WTC11 (cell line): ENCODE measurements around the gene CARMIL1. TPM values are rescaled to one million over a fixed set of nuclear protein-coding genes. Genes with fewer than 3 reads are reported as not detected.

ENCODE experiments used
- ATAC-seq: fragments of 200-7000 bp; cut with Tn5 transposase; 2 replicates; pipeline ENCODE4 v1.10.0; 2021; ENCODE audit warnings: mild to moderate bottlenecking, moderate library complexity
- CTCF ChIA-PET: fragments of 300-600 bp; sonication (Branson Sonifier 250); formaldehyde crosslinking; loops from one replicate; lab custom pipeline; 2021; ENCODE audit warnings: antibody characterized with exemption; lab: Charles Lee
- POLR2A ChIA-PET: fragments of 350-600 bp; sonication (Branson Sonifier 250); formaldehyde crosslinking; loops from one replicate; lab custom pipeline; 2021; ENCODE audit warnings: antibody characterized with exemption; lab: Charles Lee
- DNase-seq: peaks from one replicate; pipeline ENCODE4 v3.0.0; 2021; ENCODE audit warnings: low spot score
- H3K27ac Mint-ChIP-seq: 2 replicates; pipeline ENCODE4 v1.8.0; 2021; ENCODE audit warnings: mixed read lengths
- H3K27me3 Mint-ChIP-seq: 2 replicates; pipeline ENCODE4 v1.8.0; 2021; ENCODE audit warnings: low read depth, mild to moderate bottlenecking, moderate library complexity, mixed read lengths
- H3K36me3 Mint-ChIP-seq: 2 replicates; pipeline ENCODE4 v1.8.0; 2021; ENCODE audit warnings: mixed read lengths
- H3K4me1 Mint-ChIP-seq: 2 replicates; pipeline ENCODE4 v1.8.0; 2022; ENCODE audit warnings: mixed read lengths
- H3K4me3 Mint-ChIP-seq: 2 replicates; pipeline ENCODE4 v1.8.0; 2021; ENCODE audit warnings: mild to moderate bottlenecking, moderate library complexity, mixed read lengths
- H3K9me3 Mint-ChIP-seq: 2 replicates; pipeline ENCODE4 v1.8.0; 2021; ENCODE audit warnings: mixed read lengths
- CBFB ChIP-seq: sonication (generic); formaldehyde crosslinking; IDR thresholded peaks from 2 replicates; pipeline ENCODE4 v1.8.1; 2022; ENCODE audit warnings: mild to moderate bottlenecking, low read depth, missing genetic modification reagents
- CREB1 ChIP-seq: sonication (generic); formaldehyde crosslinking; IDR thresholded peaks from 2 replicates; pipeline ENCODE4 v1.8.0; 2023; ENCODE audit warnings: mild to moderate bottlenecking, missing genetic modification reagents
- FOXK1 ChIP-seq: sonication (generic); formaldehyde crosslinking; IDR thresholded peaks from 2 replicates; pipeline ENCODE4 v1.8.0; 2022; ENCODE audit warnings: mild to moderate bottlenecking, moderate library complexity, missing genetic modification reagents
- GABPB1 ChIP-seq: sonication (generic); formaldehyde crosslinking; IDR thresholded peaks from 2 replicates; pipeline ENCODE4 v1.8.1; 2023; ENCODE audit warnings: mild to moderate bottlenecking, missing genetic modification reagents
- HMGA2 ChIP-seq: fragments of 250-450 bp; sonication (Bioruptor Pico); IDR thresholded peaks from 2 replicates; pipeline ENCODE4 v1.4.0; 2021; ENCODE audit warnings: mild to moderate bottlenecking, moderate library complexity
- HMGXB4 ChIP-seq: sonication (generic); formaldehyde crosslinking; IDR thresholded peaks from 2 replicates; pipeline ENCODE4 v1.8.1; 2023; ENCODE audit warnings: mild to moderate bottlenecking, moderate library complexity, missing genetic modification reagents
- KAT7 ChIP-seq: sonication (generic); formaldehyde crosslinking; IDR thresholded peaks from 2 replicates; pipeline ENCODE4 v1.8.1; 2023; ENCODE audit warnings: missing genetic modification reagents, mild to moderate bottlenecking, borderline replicate concordance
- NFATC4 ChIP-seq: fragments of 250-450 bp; sonication (Bioruptor Pico); IDR thresholded peaks from 2 replicates; pipeline ENCODE4 v1.9.0; 2021; ENCODE audit warnings: mild to moderate bottlenecking
- NR1H2 ChIP-seq: sonication (generic); formaldehyde crosslinking; IDR thresholded peaks from 2 replicates; pipeline ENCODE4 v1.9.0; 2021; ENCODE audit warnings: mild to moderate bottlenecking, moderate library complexity, missing genetic modification reagents
- PRDM15 ChIP-seq: sonication (generic); formaldehyde crosslinking; IDR thresholded peaks from 2 replicates; pipeline ENCODE4 v1.8.0; 2022; ENCODE audit warnings: missing genetic modification reagents
- SOX15 ChIP-seq: fragments of 250-450 bp; sonication (Bioruptor Pico); IDR thresholded peaks from 2 replicates; pipeline ENCODE4 v1.9.0; 2021; ENCODE audit warnings: mild to moderate bottlenecking
- TCF7 ChIP-seq: sonication (generic); formaldehyde crosslinking; IDR thresholded peaks from 2 replicates; pipeline ENCODE4 v1.8.0; 2022; ENCODE audit warnings: mild to moderate bottlenecking, low read depth, missing genetic modification reagents, moderate library complexity
- ZNF121 ChIP-seq: sonication (generic); formaldehyde crosslinking; IDR thresholded peaks from 2 replicates; pipeline ENCODE4 v1.8.0; 2023; ENCODE audit warnings: missing genetic modification reagents
- total RNA-seq: library from RNA; stranded (reverse); gene quantifications from 3 replicates; pipeline ENCODE4 v1.2.3, GENCODE V29; 2021
- TF ChIP-seq, protein P1 (sequence below): sonication (generic); formaldehyde crosslinking; IDR thresholded peaks from 2 replicates; pipeline ENCODE4 v1.8.1; 2022; ENCODE audit warnings: low read depth, missing genetic modification reagents, borderline replicate concordance
- TF ChIP-seq, protein P2 (sequence below): sonication (generic); formaldehyde crosslinking; IDR thresholded peaks from 2 replicates; pipeline ENCODE4 v1.8.1; 2022; ENCODE audit warnings: low read depth, mild to moderate bottlenecking, moderate library complexity, missing genetic modification reagents, borderline replicate concordance
- TF ChIP-seq, protein P3 (sequence below): sonication (generic); formaldehyde crosslinking; IDR thresholded peaks from 2 replicates; pipeline ENCODE4 v1.8.0; 2023; ENCODE audit warnings: mild to moderate bottlenecking, missing genetic modification reagents
- TF ChIP-seq, protein P4 (sequence below): sonication (generic); formaldehyde crosslinking; IDR thresholded peaks from 2 replicates; pipeline ENCODE4 v1.8.1; 2022; ENCODE audit warnings: mild to moderate bottlenecking, missing genetic modification reagents, moderate library complexity, borderline replicate concordance
- TF ChIP-seq, protein P5 (sequence below): sonication (generic); formaldehyde crosslinking; IDR thresholded peaks from 2 replicates; pipeline ENCODE4 v1.8.1; 2023; ENCODE audit warnings: mild to moderate bottlenecking, missing genetic modification reagents

CARMIL1 gene
- total RNA-seq, 1 experiment from 2014 or later, result 36.2 TPM

DNA sequence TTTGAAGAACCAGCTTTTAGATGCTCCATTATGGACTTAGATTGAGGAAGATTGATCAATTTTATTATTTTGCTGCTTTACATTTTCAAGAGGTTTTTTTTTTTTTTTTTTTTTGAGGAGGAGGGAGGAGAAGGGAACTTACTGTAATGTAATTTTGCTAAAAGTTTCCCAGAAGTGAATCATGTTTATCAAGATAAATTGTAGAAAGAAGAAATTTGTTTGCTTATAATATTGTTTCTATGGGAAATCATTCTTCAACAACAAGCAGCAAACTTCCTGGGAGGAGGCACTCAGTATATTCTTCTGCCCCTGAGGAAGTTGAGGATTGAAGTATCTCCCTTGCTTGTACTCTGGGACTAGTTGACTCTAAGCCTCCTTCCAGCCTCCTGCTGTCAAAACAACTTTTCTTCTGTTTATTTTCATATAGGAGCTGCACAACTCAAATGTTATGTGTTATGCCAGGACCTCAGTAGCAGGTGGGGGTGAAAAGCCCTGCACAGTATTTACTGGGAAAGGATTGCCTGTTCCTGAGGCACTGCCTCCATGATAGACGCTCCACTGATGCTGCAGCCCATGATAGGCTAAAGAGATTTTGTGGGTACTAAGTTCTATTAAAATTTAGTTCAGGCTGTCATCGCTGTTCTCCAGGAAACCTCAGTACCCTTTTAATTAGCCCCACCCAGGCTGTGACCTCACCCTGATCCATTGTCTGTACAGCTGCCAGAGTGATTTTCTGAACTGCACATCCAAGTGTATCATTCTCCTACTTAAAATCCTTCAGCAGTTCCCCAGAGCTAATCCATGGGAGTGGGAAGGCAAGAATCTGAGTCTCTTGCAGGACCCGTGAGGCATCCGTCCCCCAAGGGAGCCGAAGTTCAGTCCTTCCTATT is 51.9 kb downstream of the CARMIL1 start:
- Mint-ChIP-seq H3K4me3 (no peak overlapping the region), H3K36me3 (no peaks in the 10 kb centered on the region), H3K4me1 (peaks cover 72% of the 10 kb centered on the region), H3K9me3 (no peaks in the 10 kb centered on the region), H3K27ac (peak overlapping the region; percentile 35; the same call in 1 of the 2 replicates), H3K27me3 (no peaks in the 10 kb centered on the region)
- ChIA-PET CTCF (interaction anchor here (1.2 to 1.7 kb wide), 2 partner anchors 11 to 66 kb away, joined by 3 read pairs; no protein-coding TSS in a partner anchor), POLR2A (no interaction called here)
- no peak for TF ChIP-seq PRDM15 (CRISPR knock-in tag)
- TF ChIP-seq, protein P1, sequence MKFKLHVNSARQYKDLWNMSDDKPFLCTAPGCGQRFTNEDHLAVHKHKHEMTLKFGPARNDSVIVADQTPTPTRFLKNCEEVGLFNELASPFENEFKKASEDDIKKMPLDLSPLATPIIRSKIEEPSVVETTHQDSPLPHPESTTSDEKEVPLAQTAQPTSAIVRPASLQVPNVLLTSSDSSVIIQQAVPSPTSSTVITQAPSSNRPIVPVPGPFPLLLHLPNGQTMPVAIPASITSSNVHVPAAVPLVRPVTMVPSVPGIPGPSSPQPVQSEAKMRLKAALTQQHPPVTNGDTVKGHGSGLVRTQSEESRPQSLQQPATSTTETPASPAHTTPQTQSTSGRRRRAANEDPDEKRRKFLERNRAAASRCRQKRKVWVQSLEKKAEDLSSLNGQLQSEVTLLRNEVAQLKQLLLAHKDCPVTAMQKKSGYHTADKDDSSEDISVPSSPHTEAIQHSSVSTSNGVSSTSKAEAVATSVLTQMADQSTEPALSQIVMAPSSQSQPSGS (CRISPR knock-in tag), result no peak
- TF ChIP-seq, protein P2, sequence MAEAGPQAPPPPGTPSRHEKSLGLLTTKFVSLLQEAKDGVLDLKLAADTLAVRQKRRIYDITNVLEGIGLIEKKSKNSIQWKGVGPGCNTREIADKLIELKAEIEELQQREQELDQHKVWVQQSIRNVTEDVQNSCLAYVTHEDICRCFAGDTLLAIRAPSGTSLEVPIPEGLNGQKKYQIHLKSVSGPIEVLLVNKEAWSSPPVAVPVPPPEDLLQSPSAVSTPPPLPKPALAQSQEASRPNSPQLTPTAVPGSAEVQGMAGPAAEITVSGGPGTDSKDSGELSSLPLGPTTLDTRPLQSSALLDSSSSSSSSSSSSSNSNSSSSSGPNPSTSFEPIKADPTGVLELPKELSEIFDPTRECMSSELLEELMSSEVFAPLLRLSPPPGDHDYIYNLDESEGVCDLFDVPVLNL, result no peak
- TF ChIP-seq, protein P3, sequence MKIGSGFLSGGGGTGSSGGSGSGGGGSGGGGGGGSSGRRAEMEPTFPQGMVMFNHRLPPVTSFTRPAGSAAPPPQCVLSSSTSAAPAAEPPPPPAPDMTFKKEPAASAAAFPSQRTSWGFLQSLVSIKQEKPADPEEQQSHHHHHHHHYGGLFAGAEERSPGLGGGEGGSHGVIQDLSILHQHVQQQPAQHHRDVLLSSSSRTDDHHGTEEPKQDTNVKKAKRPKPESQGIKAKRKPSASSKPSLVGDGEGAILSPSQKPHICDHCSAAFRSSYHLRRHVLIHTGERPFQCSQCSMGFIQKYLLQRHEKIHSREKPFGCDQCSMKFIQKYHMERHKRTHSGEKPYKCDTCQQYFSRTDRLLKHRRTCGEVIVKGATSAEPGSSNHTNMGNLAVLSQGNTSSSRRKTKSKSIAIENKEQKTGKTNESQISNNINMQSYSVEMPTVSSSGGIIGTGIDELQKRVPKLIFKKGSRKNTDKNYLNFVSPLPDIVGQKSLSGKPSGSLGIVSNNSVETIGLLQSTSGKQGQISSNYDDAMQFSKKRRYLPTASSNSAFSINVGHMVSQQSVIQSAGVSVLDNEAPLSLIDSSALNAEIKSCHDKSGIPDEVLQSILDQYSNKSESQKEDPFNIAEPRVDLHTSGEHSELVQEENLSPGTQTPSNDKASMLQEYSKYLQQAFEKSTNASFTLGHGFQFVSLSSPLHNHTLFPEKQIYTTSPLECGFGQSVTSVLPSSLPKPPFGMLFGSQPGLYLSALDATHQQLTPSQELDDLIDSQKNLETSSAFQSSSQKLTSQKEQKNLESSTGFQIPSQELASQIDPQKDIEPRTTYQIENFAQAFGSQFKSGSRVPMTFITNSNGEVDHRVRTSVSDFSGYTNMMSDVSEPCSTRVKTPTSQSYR (CRISPR knock-in tag), result no peak
- TF ChIP-seq NR1H2 (CRISPR knock-in tag), result no peak
- no peak for TF ChIP-seq KAT7 (CRISPR knock-in tag)
- no peak for DNase-seq
- ATAC-seq, result 0 out of 2 replicates have a peak, but pooled peaks have one; percentile 12

DNA sequence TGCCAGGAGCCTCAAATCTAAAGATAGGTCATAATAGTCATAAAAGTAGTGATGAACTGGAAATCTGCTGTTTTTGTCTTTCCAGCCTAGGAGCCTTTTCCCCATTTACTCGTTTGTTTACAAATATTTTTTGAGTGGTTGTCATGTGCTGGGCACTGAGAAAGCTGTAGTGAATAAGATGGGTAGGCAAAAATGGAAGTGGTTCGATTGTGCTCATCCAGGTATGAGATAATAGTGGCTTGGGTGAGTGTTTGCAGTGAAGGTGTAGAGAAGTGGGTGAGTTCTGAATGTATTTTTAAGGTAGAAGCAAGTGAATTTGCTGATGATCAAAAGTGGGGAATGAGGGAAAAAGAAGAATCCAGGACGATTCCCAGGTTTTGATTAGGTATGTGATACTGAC is 53.0 kb downstream of the CARMIL1 start:
- H3K4me3 Mint-ChIP-seq, result no peak overlapping the region
- DNase-seq (no peak), ATAC-seq (no peak)
- H3K27me3 Mint-ChIP-seq, result no peaks in the 10 kb centered on the region
- no peaks in the 10 kb centered on the region for H3K36me3 Mint-ChIP-seq
- POLR2A ChIA-PET, result no interaction called here
- H3K4me1 Mint-ChIP-seq, result peaks cover 79% of the 10 kb centered on the region
- CTCF ChIA-PET, result interaction anchor here (0.6 to 1.7 kb wide), 3 partner anchors 10 to 67 kb away, joined by 3 read pairs; partner anchors contain the start of gene CARMIL1
- peak overlapping the region; percentile 21 for H3K27ac Mint-ChIP-seq
- H3K9me3 Mint-ChIP-seq, result no peaks in the 10 kb centered on the region
- TF ChIP-seq, protein P4, sequence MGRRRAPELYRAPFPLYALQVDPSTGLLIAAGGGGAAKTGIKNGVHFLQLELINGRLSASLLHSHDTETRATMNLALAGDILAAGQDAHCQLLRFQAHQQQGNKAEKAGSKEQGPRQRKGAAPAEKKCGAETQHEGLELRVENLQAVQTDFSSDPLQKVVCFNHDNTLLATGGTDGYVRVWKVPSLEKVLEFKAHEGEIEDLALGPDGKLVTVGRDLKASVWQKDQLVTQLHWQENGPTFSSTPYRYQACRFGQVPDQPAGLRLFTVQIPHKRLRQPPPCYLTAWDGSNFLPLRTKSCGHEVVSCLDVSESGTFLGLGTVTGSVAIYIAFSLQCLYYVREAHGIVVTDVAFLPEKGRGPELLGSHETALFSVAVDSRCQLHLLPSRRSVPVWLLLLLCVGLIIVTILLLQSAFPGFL (CRISPR knock-in tag), result no peak
- TF ChIP-seq NFATC4 (CRISPR knock-in tag), result no peak
- no peak for TF ChIP-seq FOXK1 (CRISPR knock-in tag)
- TF ChIP-seq CREB1 (CRISPR knock-in tag), result no peak
- no peak for TF ChIP-seq KAT7 (CRISPR knock-in tag)
- TF ChIP-seq HMGA2, result no peak
- TF ChIP-seq SOX15 (CRISPR knock-in tag), result no peak
- no peak for TF ChIP-seq HMGXB4
- TF ChIP-seq CBFB (CRISPR knock-in tag), result no peak
- no peak for TF ChIP-seq ZNF121 (CRISPR knock-in tag)
- no peak for TF ChIP-seq GABPB1
- TF ChIP-seq, protein P5, sequence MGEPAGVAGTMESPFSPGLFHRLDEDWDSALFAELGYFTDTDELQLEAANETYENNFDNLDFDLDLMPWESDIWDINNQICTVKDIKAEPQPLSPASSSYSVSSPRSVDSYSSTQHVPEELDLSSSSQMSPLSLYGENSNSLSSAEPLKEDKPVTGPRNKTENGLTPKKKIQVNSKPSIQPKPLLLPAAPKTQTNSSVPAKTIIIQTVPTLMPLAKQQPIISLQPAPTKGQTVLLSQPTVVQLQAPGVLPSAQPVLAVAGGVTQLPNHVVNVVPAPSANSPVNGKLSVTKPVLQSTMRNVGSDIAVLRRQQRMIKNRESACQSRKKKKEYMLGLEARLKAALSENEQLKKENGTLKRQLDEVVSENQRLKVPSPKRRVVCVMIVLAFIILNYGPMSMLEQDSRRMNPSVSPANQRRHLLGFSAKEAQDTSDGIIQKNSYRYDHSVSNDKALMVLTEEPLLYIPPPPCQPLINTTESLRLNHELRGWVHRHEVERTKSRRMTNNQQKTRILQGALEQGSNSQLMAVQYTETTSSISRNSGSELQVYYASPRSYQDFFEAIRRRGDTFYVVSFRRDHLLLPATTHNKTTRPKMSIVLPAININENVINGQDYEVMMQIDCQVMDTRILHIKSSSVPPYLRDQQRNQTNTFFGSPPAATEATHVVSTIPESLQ (CRISPR knock-in tag), result no peak
- TF ChIP-seq TCF7 (CRISPR knock-in tag), result no peak
